COR-L47 (cell line): ENCODE results near the gene MTRF1.
"Not testable (repeated sequence)": the region's sequence is repeated elsewhere in the genome, so short reads cannot be mapped to it uniquely, and the experiment has no call there.

ENCODE experiments used
- DNase-seq: peaks from one replicate; lab custom pipeline; 2025; lab: John Stamatoyannopoulos, UW

The MTRF1 gene

GRCh38 chr13:41282129-41282571 is 18.8 kb upstream of the MTRF1 start:
- no peak for DNase-seq

DNA sequence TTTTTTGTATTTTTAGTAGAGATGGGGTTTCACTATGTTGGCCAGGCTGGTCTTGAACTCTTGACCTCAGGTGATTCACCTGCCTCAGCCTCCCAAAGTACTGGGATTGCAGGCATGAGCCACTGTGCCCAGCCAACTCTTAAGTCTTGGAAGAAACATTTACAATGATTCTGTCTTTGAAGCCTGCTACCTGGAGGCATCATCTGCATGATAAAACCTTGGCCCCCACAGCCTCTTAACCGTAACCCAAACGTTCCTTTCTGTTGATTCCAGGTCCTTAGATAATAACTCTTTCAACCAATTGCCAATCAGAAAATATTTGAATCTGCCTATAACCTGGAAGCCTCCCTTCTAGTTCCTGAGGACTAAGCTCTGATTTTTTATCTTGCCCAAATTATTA is 15.8 kb upstream of the MTRF1 start:
- not testable (repeated sequence) for DNase-seq

GRCh38 chr13:41276824-41277223 is 13.4 kb upstream of the MTRF1 start:
- no peak for DNase-seq

DNA sequence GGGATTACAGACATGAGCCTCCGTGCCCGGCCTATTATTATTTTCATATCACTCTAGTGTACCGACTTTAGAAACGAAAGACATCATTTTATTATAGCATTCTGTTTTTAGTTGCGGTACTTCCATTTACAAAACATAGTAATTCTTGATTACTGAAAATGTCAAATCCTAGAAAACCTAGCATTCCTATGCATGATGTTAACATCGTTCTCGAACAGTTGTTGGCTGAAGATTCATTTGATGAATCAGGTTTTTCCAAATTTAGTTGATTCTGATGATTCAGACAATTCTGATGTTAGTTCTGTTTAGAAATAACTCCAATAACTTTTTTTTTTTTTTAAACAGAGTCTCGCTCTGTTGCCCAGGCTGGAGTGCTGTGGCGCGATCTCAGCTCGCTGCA is 11.5 kb upstream of the MTRF1 start:
- DNase-seq: no peak

DNA sequence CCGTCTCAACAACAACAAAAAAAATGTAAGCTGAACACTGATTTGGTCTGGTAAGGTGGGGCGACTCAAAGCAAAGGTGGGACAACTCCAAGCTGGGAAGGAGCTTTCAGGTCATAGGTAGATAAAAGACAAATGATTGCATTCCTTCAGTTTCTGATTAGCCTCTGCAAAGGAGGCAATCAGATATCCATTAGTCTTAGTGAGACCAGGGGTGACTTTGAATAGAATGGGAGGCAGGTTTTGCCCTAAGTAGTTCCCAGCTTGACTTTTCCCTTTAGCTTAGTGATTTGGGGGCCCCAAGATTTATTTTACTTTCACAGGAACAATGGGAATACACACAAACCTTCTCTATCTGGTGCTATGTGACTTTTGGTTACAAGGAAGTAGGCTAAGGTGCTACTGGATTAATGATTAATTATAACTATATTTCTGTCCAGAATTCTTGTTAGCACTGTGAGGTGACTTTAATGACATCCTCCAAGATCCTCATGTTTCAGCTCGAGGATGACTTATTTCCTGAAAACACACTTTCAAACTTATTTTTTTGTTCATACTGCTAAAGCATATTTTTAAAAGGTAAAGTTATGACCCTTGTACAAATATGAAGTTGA is 10.6 kb upstream of the MTRF1 start:
- no peak for DNase-seq

DNA sequence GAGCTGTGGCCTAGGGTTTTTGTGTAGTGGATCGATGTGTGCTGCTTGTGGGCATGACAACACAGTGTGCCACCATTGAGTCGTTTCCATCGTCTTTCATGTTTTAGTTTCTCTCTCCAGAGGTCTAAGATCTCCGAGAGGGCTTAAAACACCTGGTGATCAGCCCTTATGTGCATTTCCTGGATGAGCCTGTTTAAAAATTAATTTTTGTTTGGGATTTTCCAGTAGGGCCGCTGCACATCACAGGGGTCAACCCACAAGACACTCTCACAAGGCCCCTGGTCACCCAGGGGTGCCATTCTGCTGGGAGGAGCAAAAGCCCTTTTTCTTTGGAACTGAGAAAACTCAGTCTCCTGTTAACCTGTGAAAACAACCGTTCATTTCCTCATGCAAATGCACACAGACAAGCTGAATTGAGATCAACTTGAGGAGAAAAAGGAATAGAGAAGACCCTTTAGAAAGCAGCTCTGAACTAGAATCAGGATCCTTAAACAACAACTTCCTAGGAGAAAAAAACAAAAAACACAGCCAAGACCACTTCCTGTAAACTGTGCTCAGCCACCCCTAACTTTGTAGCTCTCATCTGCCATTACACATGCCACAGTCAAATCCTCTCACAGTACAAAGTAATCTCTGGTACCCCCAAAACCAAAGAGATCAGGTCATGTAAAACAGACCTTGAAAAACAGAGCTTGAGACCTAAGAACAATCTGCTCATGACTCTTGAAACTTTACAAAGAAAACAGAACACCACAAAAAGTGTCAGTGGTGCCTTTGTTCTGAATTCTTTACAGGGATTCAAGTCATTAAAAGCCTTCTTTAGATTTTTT is 8.3 kb upstream of the MTRF1 start:
- no peak for DNase-seq

GRCh38 chr13:41268764-41269163 is 5.4 kb upstream of the MTRF1 start:
- DNase-seq: peak; percentile 3

GRCh38 chr13:41267106-41267505 is 3.7 kb upstream of the MTRF1 start:
- DNase-seq: no peak

- no peak for DNase-seq
These were observed 3.4 kb downstream of the MTRF1 start for GRCh38 chr13:41259875-41260501.

- no peak for DNase-seq
These were observed 5.8 kb downstream of the MTRF1 start for GRCh38 chr13:41257535-41257934.

- no peak for DNase-seq
These were observed 8.5 kb downstream of the MTRF1 start for GRCh38 chr13:41254902-41255301.

DNA sequence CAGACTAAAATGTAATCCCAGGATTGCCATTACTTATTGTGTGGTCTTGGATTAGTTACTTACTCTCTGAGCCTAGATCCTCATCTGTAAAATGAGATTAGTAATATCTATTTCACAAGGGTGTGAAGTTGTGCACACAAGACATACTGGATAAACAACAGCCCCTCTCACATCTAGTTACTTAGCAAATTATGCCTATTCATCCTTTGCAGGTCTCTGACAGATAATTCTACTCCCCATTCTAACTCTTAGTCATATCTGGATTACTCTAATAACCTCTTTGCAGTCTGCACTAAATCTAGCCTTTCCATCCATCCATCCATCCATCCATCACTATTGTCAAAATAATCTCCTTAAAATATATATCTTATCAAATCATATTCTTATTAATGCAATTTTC is 12.4 kb downstream of the MTRF1 start:
- no peak for DNase-seq

DNA sequence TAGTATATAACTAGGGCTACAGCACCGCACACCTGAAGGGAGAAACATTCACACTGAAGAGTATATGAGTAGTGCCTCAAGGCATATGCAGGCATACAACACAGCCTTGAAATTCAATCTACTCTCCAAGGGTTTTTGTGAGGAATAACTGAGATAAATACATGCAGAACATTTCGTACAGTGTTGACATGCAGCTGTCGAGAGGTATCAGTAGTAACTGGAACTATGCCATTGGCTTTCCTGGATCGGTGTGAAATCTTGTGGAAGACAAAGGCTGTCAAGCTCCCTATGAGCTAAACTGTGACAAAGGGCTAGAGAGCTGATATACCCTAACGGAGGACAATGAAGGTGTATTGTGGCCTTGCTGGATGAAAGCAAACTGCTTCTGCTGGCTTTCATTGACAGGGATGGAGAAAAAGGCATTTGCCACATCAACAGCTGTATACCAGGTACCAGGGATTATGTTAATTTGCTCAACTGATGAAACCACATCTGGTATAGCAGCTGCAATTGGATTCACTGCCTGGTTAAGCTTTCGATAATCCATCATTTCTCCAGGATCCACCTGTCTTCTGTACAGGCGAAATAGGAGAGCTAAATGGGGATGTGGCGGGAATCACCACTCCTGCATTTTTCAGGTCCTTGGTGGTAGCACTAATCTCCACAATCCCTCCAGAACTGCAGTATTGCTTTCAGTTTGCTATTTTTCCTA is 16.3 kb downstream of the MTRF1 start:
- no peak for DNase-seq

DNA sequence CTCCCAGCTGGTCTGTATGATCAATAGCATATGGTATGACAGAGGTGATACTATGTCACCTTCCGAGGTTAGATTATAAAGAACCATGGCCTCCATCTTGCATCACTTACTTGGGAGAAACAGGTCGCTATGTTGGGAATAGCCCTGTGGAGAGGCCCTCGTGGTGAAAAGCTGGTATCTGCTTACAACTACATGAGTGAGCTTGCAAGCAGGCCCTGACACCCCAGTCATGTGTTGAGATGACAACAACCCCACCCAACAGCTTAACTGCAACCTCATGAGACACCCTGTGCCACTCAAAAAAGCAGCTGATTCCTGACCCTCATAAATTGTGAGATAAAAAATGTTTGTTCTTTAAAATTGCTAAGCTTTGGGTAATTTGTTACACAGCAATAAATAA is 18.8 kb downstream of the MTRF1 start:
- no peak for DNase-seq

DNA sequence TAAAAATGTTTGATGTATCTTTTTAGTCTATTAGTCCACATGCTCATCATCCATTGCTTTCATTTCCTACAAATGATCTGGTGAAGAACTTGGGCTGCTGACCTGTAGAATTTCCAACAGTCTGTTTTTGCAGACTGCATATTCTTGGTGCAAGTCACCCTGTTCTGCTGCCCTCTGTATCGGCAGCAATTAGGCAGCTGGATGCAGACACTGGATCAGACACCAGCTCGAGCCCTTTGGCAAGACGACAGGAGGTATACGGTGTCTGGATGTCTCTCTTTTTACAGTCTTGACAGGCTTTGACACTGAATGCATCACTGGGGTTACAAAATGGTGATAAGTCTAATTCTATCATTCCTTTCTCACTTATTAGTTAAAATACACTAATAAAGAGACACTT is 21.8 kb downstream of the MTRF1 start:
- no peak for DNase-seq

- DNase-seq: no peak
These were observed 27.0 kb downstream of the MTRF1 start for GRCh38 chr13:41236369-41236768.

DNA sequence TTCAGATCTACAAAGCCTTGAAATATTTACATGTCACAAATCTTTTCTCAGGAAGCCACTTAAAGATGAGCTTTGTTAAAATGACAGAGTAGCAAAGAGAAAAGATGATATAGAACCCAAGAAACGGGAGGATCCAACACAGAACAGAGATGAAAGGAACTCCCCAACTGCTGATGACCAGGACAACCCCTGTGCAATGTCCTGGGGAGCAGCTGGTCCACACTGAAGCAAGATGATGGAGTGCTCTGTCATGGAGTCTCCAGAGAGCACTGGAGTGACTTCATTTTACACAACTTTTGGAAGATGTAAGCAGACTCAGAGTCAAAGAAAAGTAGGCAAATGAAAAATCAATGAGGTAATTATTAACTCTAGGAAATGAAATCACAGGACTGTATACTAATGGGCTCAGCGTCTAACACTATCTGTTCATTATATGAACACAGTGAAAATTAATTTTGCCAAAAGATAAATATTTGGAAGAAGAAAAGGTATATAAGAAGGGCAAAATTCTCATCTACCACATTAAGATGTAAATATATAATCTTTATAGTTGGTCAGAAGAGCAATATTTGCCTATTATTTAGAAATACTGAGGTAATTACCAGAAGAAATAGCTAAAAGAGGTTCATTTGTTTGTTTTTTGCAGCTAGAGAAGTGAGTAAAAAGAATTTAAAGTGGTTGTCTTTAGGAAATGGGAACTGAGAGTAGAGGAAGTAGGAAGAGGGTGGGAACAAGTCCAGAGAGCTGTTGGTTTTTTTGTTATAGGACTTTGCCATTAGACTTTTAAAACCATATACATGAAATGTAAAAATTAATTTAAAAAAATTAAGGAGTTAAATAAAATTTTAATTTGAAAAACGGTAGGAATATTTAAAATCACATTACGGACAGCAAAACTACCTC is 30.5 kb downstream of the MTRF1 start:
- no peak for DNase-seq

- peak; percentile 26 for DNase-seq
These were observed 31.6 kb downstream of the MTRF1 start for GRCh38 chr13:41231786-41232185.

DNA sequence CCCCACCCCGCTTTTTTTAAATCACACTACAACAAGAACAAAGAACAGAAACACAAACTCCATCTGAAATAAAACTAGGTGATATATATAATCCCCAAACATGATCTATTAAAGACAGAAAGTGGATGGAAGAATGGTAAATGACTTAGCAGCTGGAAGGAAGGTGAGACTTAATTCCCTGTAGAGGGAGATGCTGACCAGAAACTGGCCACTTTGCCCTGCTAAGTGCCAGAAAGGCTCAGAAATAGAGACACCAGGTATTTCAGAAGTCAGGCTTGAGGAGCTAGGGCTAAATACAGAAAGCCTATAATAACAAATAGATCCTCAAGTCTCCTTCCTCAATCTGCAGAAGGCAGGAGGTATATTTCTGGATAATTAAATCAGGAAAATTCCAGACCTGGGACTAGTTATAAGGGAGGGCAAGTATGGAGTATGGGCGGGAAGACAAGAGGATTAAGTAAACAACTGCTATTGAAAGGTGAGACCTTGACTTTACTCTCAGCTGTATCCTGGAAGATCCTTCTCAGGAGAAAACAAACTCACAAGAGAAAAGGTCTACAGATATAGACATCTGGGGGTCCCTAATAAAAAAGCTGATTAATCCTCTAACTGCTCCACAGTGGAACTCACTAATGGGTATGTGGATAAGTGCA is 32.2 kb downstream of the MTRF1 start:
- DNase-seq: no peak

- no peak for DNase-seq
These were observed 34.0 kb downstream of the MTRF1 start for GRCh38 chr13:41229356-41229755.
